Fibroblast of skin of left biceps (primary cell): Measurements from ENCODE around the gene ADAMTS3.
A peak's percentile ranks its signal among the peaks of the same experiment; 100 is the strongest.

Source experiments
- DNase-seq, 2 experiments: peaks; one replicate each; pipeline ENCODE4 v3.0.0-alpha.2; 2013; ENCODE audit warnings: low read depth in 2 of 2

The ADAMTS3 gene

GRCh38 chr4:72348701-72349100 lies 220.3 kb downstream of the ADAMTS3 start:
- DNase-seq = no peak

GRCh38 chr4:72344418-72344817 lies 224.6 kb downstream of the ADAMTS3 start:
- DNase-seq = no peak

- no peak for DNase-seq
Measured at GRCh38 chr4:72341432-72341820, 227.6 kb downstream of the ADAMTS3 start.

DNA sequence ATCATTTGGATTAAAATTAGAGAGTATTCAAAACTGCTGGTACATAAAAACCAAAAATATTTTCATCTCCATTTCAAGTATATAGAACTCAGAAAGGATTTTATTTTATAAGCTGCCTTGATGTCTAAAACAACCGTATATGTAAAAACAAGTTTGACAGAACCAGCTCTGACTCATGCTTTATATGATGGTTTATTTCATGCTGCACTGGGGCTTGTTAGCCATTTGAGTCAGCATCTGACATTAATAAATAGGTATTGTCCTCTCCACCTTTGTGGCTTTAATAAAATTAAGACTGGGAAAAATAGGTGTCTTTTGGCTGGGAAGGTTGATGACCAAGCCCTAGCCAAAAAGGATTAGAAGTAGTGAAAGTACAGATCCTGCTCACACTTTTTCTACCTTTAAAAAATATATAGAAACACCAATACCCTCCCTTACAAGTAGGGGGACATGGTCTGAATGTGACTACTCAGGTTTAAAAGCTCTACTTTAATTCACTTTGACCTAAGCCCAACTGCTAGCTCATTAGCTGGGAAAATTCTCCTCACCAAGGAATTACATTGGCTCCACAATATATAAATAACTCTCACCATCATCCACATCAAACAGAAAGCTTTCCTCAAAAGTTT lies 228.1 kb downstream of the ADAMTS3 start:
- no peak for DNase-seq

GRCh38 chr4:72338060-72338459 lies 231.0 kb downstream of the ADAMTS3 start:
- no peak for DNase-seq

DNA sequence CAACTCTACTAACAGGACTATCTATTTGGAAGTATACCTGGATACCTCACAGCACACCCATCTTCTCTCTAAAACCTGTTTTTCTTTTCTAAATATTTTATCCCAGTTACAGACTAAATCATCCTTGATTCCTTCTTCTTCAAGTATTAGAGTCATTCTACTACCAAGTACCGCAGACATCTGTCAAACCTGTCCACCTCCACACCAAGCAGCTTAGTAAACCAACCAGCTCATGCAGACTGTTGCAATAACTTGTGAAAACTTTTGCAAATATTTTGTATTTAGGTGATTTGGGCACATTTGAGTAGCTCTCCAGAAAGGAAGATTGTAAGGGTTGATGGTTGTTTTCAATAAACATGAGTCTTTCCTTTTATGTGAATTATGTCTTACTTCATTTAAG lies 238.6 kb downstream of the ADAMTS3 start:
- no peak for DNase-seq

GRCh38 chr4:72326692-72327632 lies 242.1 kb downstream of the ADAMTS3 start:
- no peak for DNase-seq

DNA sequence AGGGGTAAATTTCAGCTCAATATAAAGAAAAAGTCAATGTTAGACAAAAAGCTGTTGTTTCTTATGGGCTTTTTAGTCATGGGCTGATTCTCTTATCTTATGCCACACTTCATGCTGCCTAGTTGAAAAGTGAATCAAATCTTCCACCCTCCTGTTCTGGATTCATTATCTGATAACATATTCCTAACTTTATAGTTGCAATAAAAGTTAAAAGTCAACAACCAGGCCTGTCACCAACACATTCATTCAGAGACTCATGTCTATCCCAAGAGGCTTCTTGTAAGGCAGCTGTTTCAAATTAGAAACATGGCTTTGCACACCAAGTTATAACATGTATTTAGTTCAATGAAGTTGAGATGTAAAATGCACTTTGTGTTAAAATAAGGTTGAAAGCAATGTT lies 243.8 kb downstream of the ADAMTS3 start:
- DNase-seq = no peak

GRCh38 chr4:72323227-72323626 lies 245.8 kb downstream of the ADAMTS3 start:
- DNase-seq = no peak

DNA sequence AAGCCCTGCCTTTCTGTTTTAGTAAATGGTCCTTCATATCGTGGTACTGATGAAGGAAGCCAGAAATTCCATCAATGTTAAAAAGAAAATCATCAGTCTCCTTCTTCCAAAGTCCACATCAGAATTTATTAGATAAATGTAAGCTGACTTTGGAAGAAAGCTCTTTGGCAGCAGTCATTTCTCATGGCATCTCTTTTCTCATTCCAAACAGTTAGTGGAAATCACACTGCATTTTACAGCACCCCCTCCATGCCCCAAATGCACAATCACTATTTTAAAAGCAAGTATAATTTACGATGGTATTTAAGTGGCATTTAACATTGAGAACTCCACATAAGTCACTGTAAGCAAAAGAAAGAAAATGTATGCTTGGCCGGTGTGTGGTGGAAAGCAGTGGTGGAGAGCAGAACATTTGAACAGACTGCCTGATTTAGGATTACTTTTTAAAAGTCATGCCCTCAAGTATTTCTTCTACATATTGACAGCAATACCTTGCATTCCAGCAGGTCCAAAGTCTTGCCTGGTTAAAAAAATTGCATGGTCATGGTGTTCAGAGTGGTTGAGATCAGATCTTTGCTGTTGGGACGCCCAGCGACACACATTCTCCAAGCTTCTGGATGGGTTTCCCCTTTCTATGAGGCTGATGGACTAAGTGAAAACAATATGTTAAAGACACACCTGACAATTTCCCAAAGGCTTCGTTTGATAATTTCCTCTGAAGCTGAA lies 248.6 kb downstream of the ADAMTS3 start:
- no peak for DNase-seq

DNA sequence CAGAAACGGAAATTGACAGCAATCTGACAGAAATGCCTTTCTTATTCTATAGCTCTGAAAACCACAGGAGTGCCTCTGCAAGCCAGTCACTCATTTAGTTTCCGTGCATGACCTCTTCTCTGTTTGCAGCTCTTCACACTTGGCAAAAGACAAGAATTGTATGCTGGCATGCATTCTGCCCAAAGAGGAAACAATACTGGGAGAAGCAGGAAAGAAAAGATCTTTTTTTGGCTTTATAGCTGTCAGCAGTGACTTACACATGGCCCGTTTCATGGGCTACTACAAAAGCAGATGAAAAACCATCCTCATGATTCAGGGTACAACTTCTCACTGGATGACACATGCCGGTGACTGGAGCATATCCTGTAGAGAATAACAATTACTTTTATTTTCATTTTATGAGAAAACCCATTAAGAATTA lies 249.4 kb downstream of the ADAMTS3 start:
- DNase-seq = no peak

DNA sequence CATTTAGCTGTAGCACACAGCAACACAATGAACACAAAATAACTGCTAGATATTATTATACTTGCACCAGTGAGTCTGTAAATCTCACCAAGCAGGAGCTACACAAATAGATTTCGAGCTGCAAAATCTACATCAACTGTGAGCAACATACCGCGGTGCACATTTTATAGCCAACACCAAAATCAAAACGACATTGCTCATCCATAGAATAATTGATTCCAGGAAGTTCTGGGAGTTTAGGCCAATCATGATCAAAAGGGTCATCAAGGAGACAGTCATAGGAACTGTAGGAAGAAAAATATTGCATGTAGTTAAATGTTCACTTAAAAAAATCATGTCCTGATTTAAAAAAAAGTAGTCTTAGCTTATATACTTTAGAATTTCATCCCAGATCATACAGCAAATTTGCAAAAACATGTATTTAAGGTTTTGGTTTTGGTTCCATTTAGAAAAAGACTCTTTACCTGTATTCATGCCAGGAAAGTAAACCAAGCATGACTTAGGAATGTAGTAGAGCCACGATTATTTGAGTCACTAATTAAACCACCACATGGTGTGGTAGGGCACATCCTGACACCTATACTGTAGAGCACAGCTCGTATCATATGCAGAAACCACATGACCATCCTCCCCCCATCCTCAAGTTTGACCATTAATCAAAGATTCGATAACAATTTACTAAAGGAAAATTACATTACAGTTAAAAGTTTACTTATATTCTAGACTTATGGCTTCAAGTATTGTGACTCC lies 250.4 kb downstream of the ADAMTS3 start:
- no peak for DNase-seq

GRCh38 chr4:72314869-72315268 lies 254.2 kb downstream of the ADAMTS3 start:
- no peak for DNase-seq

- no peak for DNase-seq
Measured at GRCh38 chr4:72313121-72313520, 255.9 kb downstream of the ADAMTS3 start.

GRCh38 chr4:72312032-72312650 lies 256.9 kb downstream of the ADAMTS3 start:
- peak; percentile 51 to 58 for DNase-seq

GRCh38 chr4:72311291-72311690 lies 257.7 kb downstream of the ADAMTS3 start:
- DNase-seq = no peak

- DNase-seq = no peak
Measured at GRCh38 chr4:72305620-72306019, 263.4 kb downstream of the ADAMTS3 start.

DNA sequence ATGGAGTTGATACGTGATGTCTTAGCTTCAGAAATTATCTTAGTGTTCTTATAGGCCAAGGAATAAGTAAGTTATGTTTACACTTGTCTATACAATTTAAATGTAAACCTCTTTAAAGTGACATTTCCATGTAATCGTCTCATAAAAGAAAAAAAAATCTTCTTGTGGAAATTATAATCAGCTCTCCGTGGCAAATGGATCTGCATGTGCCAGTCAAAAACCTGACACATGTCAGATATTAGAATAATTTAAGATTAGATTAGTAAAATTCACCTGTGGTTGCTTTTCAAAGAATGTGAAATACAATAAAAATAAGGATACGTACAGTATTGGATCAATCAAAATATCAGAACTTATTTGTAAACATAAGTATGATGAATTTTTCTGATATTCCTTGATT lies 263.9 kb downstream of the ADAMTS3 start:
- DNase-seq = no peak

DNA sequence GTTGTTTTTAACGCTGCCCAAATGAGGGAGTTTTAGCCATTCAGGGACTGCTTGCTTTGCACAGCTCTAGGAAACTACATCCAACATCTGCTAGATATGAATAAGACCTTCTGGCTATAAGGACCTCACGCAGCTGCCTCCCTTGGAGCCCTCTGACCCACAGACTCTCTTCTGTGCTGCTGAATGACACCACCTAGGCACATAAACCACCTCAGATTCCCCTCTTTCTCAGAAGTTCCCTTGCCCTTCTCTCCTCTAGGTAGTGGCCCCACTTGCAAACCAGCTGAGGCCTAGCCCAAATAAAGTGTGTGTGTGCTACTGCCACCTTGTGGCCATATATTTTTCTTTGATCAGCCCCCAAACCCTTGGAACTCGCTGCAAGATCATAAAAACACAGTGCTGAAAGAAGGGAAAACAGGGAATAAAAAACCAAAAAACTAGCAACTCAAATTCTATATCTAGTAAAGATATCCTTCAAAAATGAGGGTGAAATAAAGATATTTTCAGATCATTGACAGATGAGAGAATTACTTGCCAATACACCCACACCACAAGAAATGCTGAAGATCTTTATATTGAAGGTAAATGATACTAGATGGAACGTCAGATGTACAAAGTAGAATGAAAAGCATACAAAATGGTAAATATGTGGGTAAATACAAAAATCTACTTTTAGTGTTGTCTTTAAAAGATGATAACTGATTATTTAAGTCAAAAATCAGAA lies 265.9 kb downstream of the ADAMTS3 start:
- no peak for DNase-seq

GRCh38 chr4:72301759-72302158 lies 267.3 kb downstream of the ADAMTS3 start:
- no peak for DNase-seq

DNA sequence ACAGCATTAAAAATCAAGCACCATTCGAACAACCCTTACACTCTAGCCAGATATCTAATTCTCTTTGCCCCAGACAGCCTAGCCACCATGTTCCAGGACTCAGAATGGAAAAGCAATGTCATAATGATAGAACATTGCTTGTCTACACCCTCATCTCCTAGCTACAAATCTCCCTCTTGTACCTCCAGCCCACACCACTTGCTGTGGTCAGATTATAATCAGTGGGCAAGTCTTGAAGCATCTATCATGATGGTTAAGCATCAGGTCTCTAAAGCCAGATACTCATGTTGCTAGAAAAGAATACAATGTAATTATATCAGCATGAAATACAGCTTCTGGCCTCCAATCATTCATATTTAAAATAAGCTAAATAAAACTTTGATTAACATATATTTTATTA lies 268.9 kb downstream of the ADAMTS3 start:
- DNase-seq = no peak
